ENCODE data around the gene TSPYL4. TPM values are rescaled to one million over a fixed set of nuclear protein-coding genes. Genes with fewer than 3 reads are reported as not detected.

Gene TSPYL4
- total and polyA plus RNA-seq, 2 of the 8 experiments (the other 6 are each of a cell fraction or from before 2014, with no cell fraction given), result 20.5 to 22.6 TPM

- Histone ChIP-seq H4K8ac (ENCODE audit: extremely low read depth, insufficient read depth, low read length) (no peak overlapping the region), H3K36me3 (ENCODE audit: control insufficient read depth in 2 of 4, insufficient read depth in 4 of 4, low read length in 3 of 4) (peaks cover 2 to 12% (median 4%) of the 10 kb centered on the region in 4 experiments; a peak in 3 of 8 replicates), H3K79me1 (ENCODE audit: low read depth, low read length) (peaks cover 6% of the 10 kb centered on the region), H4K20me1 (replicated peaks in 1 of 2; ENCODE audit: control insufficient read depth in 1 of 2, insufficient read depth in 2 of 2, low read length in 2 of 2) (peaks cover 10 to 14% of the 10 kb centered on the region in 2 experiments), H2BK120ac (replicated peaks; ENCODE audit: low read depth, low read length) (no peak overlapping the region), H3K27ac (ENCODE audit: low read depth, low read length) (peak overlapping the region; percentile 82), H2BK20ac (ENCODE audit: low read length) (no peak overlapping the region), H2AK5ac (ENCODE audit: low read depth, low read length) (no peak overlapping the region), H4K5ac (ENCODE audit: insufficient read length, low read depth, low read length) (no peak overlapping the region), H4K91ac (replicated peaks; ENCODE audit: insufficient read length, low read length) (no peak overlapping the region), H3K4ac (replicated peaks; ENCODE audit: insufficient read length, low read depth, low read length) (no peak overlapping the region), H3K23ac (ENCODE audit: insufficient read length) (no peak overlapping the region), H2AFZ (ENCODE audit: low read length) (peak overlapping the region; percentile 69), H3K79me2 (ENCODE audit: control insufficient read depth in 1 of 2, insufficient read depth in 2 of 2, low read length in 2 of 2) (peaks cover 10 to 38% of the 10 kb centered on the region in 2 experiments), H2BK5ac (ENCODE audit: low read depth, low read length) (peak overlapping the region; percentile 48), H3K9me3 (ENCODE audit: insufficient read depth in 2 of 2, low read depth in 1 of 2, low read length in 1 of 2) (no peaks in the 10 kb centered on the region), H2BK15ac (ENCODE audit: low read length) (no peak overlapping the region), H3K4me1 (replicated peaks in 1 of 4; ENCODE audit: control insufficient read depth in 3 of 4, insufficient read depth in 4 of 4, low read length in 3 of 4) (peaks cover 3 to 14% (median 10%) of the 10 kb centered on the region in 4 experiments; a peak in 5 of 7 replicates), H3K9ac (replicated peaks in 1 of 4; ENCODE audit: extremely low read depth in 1 of 4, low read depth in 3 of 4, low read length in 3 of 4) (peak overlapping the region; percentile 85 to 100 (median 98)), H2BK12ac (ENCODE audit: low read depth, low read length) (peak overlapping the region; percentile 54; the same call in 1 of the 2 replicates), H3K4me2 (ENCODE audit: insufficient read depth in 1 of 2, low read depth in 2 of 2, low read length in 2 of 2) (peak overlapping the region; percentile 82 to 98), H3K27me3 (replicated peaks in 1 of 4; ENCODE audit: control insufficient read depth in 3 of 4, extremely low read depth in 1 of 4, insufficient read depth in 3 of 4, low read length in 3 of 4) (no peaks in the 10 kb centered on the region), H3K4me3 (ENCODE audit: extremely low read depth in 1 of 4, insufficient read depth in 2 of 4, low read depth in 3 of 4, low read length in 4 of 4) (peak overlapping the region; percentile 89 to 100 (median 92)), H3K18ac (ENCODE audit: extremely low read depth, low read length) (no peak overlapping the region), H3K23me2 (ENCODE audit: low read depth, low read length) (peaks cover 6% of the 10 kb centered on the region), H3K14ac (ENCODE audit: insufficient read length) (no peak overlapping the region), H3K56ac (replicated peaks; ENCODE audit: insufficient read length, low read depth, low read length) (no peak overlapping the region)
- 38% methylated on average over 8 of the region's 8 CpGs; no CpG with 5 or more reads in 1 of the 2 experiments for WGBS, 2 experiments (ENCODE audit: extremely low coverage in 1 of 2, insufficient coverage in 1 of 2, insufficient read length in 1 of 2, insufficient replicate concordance in 2 of 2, low coverage in 1 of 2, low lambda C conversion rate in 2 of 2, missing lambda C conversion rate in 1 of 2)
- no peak for DNase-seq (ENCODE audit: low read depth in 1 of 2, low spot score in 2 of 2)
- POLR2A ChIA-PET (ENCODE audit: partially characterized antibody), result interaction anchor here (0.6 to 4.5 kb wide), 33 partner anchors 8 to 606 kb away, joined by 3 to 37 read pairs (median 4); partner anchors contain the start of genes DSE, RSPH4A, RWDD1 and TSPYL4
- FAIRE-seq, result no peak
- CTCF ChIA-PET (ENCODE audit: partially characterized antibody), result interaction anchor here (0.7 to 5.3 kb wide), 10 partner anchors 8 to 290 kb away, joined by 3 to 32 read pairs (median 4); no protein-coding TSS in a partner anchor
- TF ChIP-seq ZNF274 (IDR thresholded peaks at IDR 0.05; ENCODE audit: borderline replicate concordance, extremely low read depth, low read length) (no peak), YY1 (IDR thresholded peaks at IDR 0.05; ENCODE audit: low read depth, low read length) (peak; percentile 80), CBX5 (IDR thresholded peaks at IDR 0.05; ENCODE audit: low read depth, low read length) (no peak)
Observed at GRCh38 chr6:116280161-116280932, 26.5 kb upstream of the TSPYL4 start.
